ENCODE data around the gene FLCN. TPM values are rescaled to one million over a fixed set of nuclear protein-coding genes. Genes with fewer than 3 reads are reported as not detected.

FLCN gene
- total and polyA plus RNA-seq, 2 donors (not counting 3 experiments of a cell fraction or from before 2014, with no cell fraction given): 38.8 to 68.9 TPM

GRCh38 chr17:17203173-17203730 lies 33.7 kb downstream of the FLCN start:
- Histone ChIP-seq H4K20me1 (replicated peaks; ENCODE audit: control insufficient read depth, extremely low read depth, insufficient read depth, low read length) (no peaks in the 10 kb centered on the region), H3K36me3 (ENCODE audit: control insufficient read depth in 2 of 2, extremely low read depth in 1 of 2, insufficient read depth in 2 of 2, low read length in 2 of 2) (no peaks in the 10 kb centered on the region), H3K4me1 (ENCODE audit: control insufficient read depth, extremely low read depth, insufficient read depth, low read length) (peaks cover 13% of the 10 kb centered on the region), H3K27ac (ENCODE audit: insufficient read depth, low read depth, low read length) (no peak overlapping the region), H3K9me3 (replicated peaks; ENCODE audit: control insufficient read depth, insufficient read depth, low read length) (no peaks in the 10 kb centered on the region), H3K79me2 (ENCODE audit: control insufficient read depth, insufficient read depth, low read length) (no peaks in the 10 kb centered on the region), H3K9me1 (replicated peaks; ENCODE audit: control insufficient read depth, extremely low read depth, insufficient read depth, low read length) (no peaks in the 10 kb centered on the region), H2AFZ (ENCODE audit: low read depth, low read length) (no peak overlapping the region), H3K27me3 (ENCODE audit: control insufficient read depth in 2 of 2, insufficient read depth in 2 of 2, low read length in 2 of 2) (no peaks in the 10 kb centered on the region), H3K4me2 (ENCODE audit: insufficient read depth, low read length) (no peak overlapping the region), H3K9ac (replicated peaks; ENCODE audit: extremely low read depth, insufficient read depth, low read length) (no peak overlapping the region), H3K4me3 (replicated peaks in 1 of 3; ENCODE audit: insufficient read depth in 1 of 3, low read depth in 1 of 3, low read length in 3 of 3) (no peak overlapping the region)
- no peak for TF ChIP-seq MYC (IDR thresholded peaks at IDR 0.05; ENCODE audit: low read depth, low read length)
- no peak for TF ChIP-seq POLR2A (IDR thresholded peaks at IDR 0.05; ENCODE audit: low read depth, low read length)
- TF ChIP-seq, protein P1, sequence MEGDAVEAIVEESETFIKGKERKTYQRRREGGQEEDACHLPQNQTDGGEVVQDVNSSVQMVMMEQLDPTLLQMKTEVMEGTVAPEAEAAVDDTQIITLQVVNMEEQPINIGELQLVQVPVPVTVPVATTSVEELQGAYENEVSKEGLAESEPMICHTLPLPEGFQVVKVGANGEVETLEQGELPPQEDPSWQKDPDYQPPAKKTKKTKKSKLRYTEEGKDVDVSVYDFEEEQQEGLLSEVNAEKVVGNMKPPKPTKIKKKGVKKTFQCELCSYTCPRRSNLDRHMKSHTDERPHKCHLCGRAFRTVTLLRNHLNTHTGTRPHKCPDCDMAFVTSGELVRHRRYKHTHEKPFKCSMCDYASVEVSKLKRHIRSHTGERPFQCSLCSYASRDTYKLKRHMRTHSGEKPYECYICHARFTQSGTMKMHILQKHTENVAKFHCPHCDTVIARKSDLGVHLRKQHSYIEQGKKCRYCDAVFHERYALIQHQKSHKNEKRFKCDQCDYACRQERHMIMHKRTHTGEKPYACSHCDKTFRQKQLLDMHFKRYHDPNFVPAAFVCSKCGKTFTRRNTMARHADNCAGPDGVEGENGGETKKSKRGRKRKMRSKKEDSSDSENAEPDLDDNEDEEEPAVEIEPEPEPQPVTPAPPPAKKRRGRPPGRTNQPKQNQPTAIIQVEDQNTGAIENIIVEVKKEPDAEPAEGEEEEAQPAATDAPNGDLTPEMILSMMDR (IDR thresholded peaks at IDR 0.05; ENCODE audit: extremely low read depth in 1 of 2, insufficient read depth in 1 of 2, low read depth in 1 of 2, low read length in 2 of 2): no peak
- no peak for TF ChIP-seq GATA2 (IDR thresholded peaks at IDR 0.05; ENCODE audit: insufficient read depth, insufficient read length, low read depth, low read length)
- no peak for TF ChIP-seq POLR2AphosphoS5 (IDR thresholded peaks at IDR 0.05; ENCODE audit: insufficient read depth, low read depth, low read length)
- TF ChIP-seq, protein P2, sequence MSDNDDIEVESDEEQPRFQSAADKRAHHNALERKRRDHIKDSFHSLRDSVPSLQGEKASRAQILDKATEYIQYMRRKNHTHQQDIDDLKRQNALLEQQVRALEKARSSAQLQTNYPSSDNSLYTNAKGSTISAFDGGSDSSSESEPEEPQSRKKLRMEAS (IDR thresholded peaks at IDR 0.05; ENCODE audit: insufficient read depth, insufficient read length): no peak
- no peak for TF ChIP-seq JUN (IDR thresholded peaks at IDR 0.05; ENCODE audit: borderline replicate concordance, insufficient read depth, insufficient read length, low read depth)
- no peak for TF ChIP-seq EZH2 (IDR thresholded peaks at IDR 0.05; ENCODE audit: borderline replicate concordance, low read depth, low read length, severe bottlenecking)
- FAIRE-seq (no peak), DNase-seq (ENCODE audit: low read depth, low spot score) (no peak)
- POLR2A ChIA-PET: no interaction called here
- dilution Hi-C loops (cut with MboI; ENCODE audit: extremely low pct_ligation_motif_present, low sequenced_read_pairs): no loop called here
- CTCF ChIA-PET: interaction anchor here (2.5 kb wide), 1 partner anchor 62 kb away, joined by 8 read pairs; no protein-coding TSS in a partner anchor
- no TSS peak for BruUV-seq (replicated peaks)
- intact Hi-C loops (cut with micrococcal nuclease): no loop called here
